Panc1 (cell line): ENCODE measurements around the gene PCDHGB4. TPM values are rescaled to one million over a fixed set of nuclear protein-coding genes. Genes with fewer than 3 reads are reported as not detected.

Experiments
- ATAC-seq: fragments of 200-7000 bp; cut with Tn5 transposase; 2 replicates; pipeline ENCODE4 v1.9.1; 2020; ENCODE audit warnings: mild to moderate bottlenecking, moderate library complexity
- BruUV-seq: library from RNA; stranded (reverse); fragments of 400-500 nt; replicated peaks from 2 replicates; lab custom pipeline; 2021; lab: Mats Ljungman, UMichigan
- CTCF ChIA-PET: fragments of 300-600 bp; sonication (Branson Sonifier 250); formaldehyde crosslinking; loops from one replicate; lab custom pipeline; 2022; ENCODE audit warnings: antibody characterized with exemption; lab: Charles Lee
- POLR2A ChIA-PET: fragments of 300-600 bp; sonication (Branson Sonifier 250); formaldehyde crosslinking; loops from one replicate; lab custom pipeline; 2022; ENCODE audit warnings: antibody characterized with exemption; lab: Charles Lee
- DNase-seq: peaks from one replicate; pipeline ENCODE4 v3.0.0-alpha.2; 2010; ENCODE audit warnings: low read depth, low spot score
- H3K27ac ChIP-seq: 2 replicates; pipeline ENCODE4 v1.5.1; 2011; ENCODE audit warnings: mild to moderate bottlenecking, low read length, inconsistent platforms
- H3K27me3 ChIP-seq: fragments of 200-500 bp; sonication (Bioruptor generic); 2 replicates; pipeline ENCODE4 v1.6.0; 2014; ENCODE audit warnings: low read length, inconsistent platforms; ENCODE audit not compliant: control insufficient read depth, insufficient read depth
- H3K36me3 ChIP-seq: fragments of 200-500 bp; sonication (Bioruptor generic); 2 replicates; pipeline ENCODE4 v1.5.1; 2014; ENCODE audit warnings: inconsistent platforms, mild to moderate bottlenecking, low read length, moderate library complexity; ENCODE audit not compliant: control insufficient read depth, insufficient read depth
- H3K4me1 ChIP-seq: 2 replicates; pipeline ENCODE4 v1.5.1; 2011; ENCODE audit warnings: inconsistent platforms, mild to moderate bottlenecking, low read length, moderate library complexity; ENCODE audit not compliant: control insufficient read depth, insufficient read depth
- H3K4me3 ChIP-seq, 2 experiments: 2 replicates each; pipeline ENCODE4 v1.5.1; 2011 to 2012; ENCODE audit warnings: low read depth in 2 of 2, low read length in 2 of 2, mild to moderate bottlenecking in 2 of 2, inconsistent platforms in 1 of 2, moderate library complexity in 1 of 2
- H3K9me3 ChIP-seq: fragments of 200-500 bp; sonication (Bioruptor generic); 2 replicates; pipeline ENCODE4 v1.5.1; 2014; ENCODE audit warnings: low read depth, mild to moderate bottlenecking, inconsistent platforms, low read length, moderate library complexity; ENCODE audit not compliant: control insufficient read depth, insufficient read depth
- POLR2AphosphoS5 ChIP-seq: IDR thresholded peaks from 2 replicates; pipeline ENCODE4 v1.6.1; 2012; ENCODE audit warnings: mild to moderate bottlenecking, low read depth, low read length, moderate library complexity
- SIN3A ChIP-seq: IDR thresholded peaks from 2 replicates; pipeline ENCODE4 v1.6.1; 2012; ENCODE audit warnings: low read depth, mild to moderate bottlenecking, low read length, moderate library complexity, borderline replicate concordance; ENCODE audit not compliant: insufficient read depth
- in situ Hi-C: cut with HindIII; loops from 2 replicates; pipeline ENCODE4 v1.10.0; 2016; ENCODE audit warnings: low sequenced_read_pairs, low pct_unique_long_range_greater_than_20kb
- intact Hi-C: fragments of 100-400 bp; cut with micrococcal nuclease; formaldehyde crosslinking; loops from one replicate; pipeline ENCODE4 v1.10.0; 2022; ENCODE audit not compliant: unreplicated experiment
- total RNA-seq: library from RNA; stranded (reverse); gene quantifications from one replicate; pipeline ENCODE4 v1.2.1, GENCODE V29; 2021; ENCODE audit not compliant: unreplicated experiment
- TF ChIP-seq, protein P1 (sequence below), 2 experiments: IDR thresholded peaks; 2 replicates each; pipeline ENCODE4 v1.6.1; 2011 to 2012; ENCODE audit warnings: low read depth in 2 of 2, control low read depth in 1 of 2, low read length in 1 of 2, mild to moderate bottlenecking in 1 of 2, moderate library complexity in 1 of 2; ENCODE audit not compliant: insufficient read depth in 1 of 2
- TF ChIP-seq, protein P2 (sequence below): fragments of 450-650 bp; IDR thresholded peaks from 2 replicates; pipeline ENCODE4 v1.5.1; 2017; ENCODE audit warnings: mild to moderate bottlenecking

The PCDHGB4 gene
- total RNA-seq, 1 experiment from 2014 or later = 0.21 TPM

DNA sequence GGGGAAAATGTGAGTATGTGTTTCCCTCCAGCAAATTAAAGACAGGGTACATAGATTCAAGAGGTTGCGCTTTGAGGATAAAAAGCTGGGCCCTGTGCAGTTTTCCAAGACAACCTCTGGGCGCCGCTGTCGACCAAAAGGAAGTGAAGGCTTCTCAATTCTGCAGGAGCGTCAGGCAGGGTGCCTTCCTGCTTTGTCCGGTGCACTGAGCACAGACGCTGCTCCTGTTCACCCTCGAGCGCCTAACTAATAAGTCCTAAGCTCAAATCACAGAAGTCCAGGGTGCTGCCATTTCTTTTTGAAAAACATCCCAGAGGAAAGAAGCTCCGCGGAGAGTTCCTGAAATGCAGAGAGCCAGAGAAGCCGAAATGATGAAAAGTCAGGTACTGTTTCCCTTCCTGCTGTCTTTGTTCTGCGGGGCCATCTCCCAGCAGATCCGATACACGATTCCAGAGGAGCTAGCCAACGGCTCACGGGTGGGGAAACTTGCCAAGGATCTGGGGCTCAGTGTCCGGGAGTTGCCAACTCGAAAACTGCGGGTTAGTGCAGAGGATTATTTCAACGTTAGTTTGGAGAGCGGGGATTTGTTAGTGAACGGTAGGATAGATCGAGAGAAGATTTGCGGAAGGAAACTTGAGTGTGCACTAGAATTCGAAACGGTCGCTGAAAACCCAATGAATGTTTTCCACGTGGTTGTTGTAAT is 37.4 kb upstream of the PCDHGB4 start, which contains the start of gene PCDHGB1:
Gene PCDHGB1, plus strand, starts transcription at position 183 of the 703 bp plus-strand sequence. Its CDS starts 162 bp downstream, at position 345.
- DNase-seq (no peak), ATAC-seq (peak; percentile 97)
- ChIA-PET CTCF (interaction anchor here (0.6 to 1.8 kb wide), 8 partner anchors 14 to 213 kb away, joined by 3 to 10 read pairs (median 4); partner anchors contain the start of genes PCDHB14, PCDHGA10, PCDHGA5 and PCDHGB7), POLR2A (no interaction called here)
- Histone ChIP-seq H3K36me3 (no peaks in the 10 kb centered on the region), H3K4me3 (peak within 1 kb of the TSS; percentile 51 to 68), H3K4me1 (no peaks in the 10 kb centered on the region), H3K9me3 (no peaks in the 10 kb centered on the region), H3K27ac (peak within 1 kb of the TSS; percentile 5; the same call in 1 of the 2 replicates), H3K27me3 (no peaks in the 10 kb centered on the region; the same call in 1 of the 2 replicates)
- BruUV-seq = no TSS peak
- in situ Hi-C loops = loop anchor here (25.0 kb wide), 1 partner anchor 163 kb away; the partner anchor contains the start of genes PCDHB10, PCDHB11, PCDHB16 and PCDHB8
- intact Hi-C loops = loop anchor here (10.0 kb wide), 1 partner anchor 175 kb away; no protein-coding TSS in a partner anchor
- TF ChIP-seq SIN3A = no peak
- TF ChIP-seq, protein P1, sequence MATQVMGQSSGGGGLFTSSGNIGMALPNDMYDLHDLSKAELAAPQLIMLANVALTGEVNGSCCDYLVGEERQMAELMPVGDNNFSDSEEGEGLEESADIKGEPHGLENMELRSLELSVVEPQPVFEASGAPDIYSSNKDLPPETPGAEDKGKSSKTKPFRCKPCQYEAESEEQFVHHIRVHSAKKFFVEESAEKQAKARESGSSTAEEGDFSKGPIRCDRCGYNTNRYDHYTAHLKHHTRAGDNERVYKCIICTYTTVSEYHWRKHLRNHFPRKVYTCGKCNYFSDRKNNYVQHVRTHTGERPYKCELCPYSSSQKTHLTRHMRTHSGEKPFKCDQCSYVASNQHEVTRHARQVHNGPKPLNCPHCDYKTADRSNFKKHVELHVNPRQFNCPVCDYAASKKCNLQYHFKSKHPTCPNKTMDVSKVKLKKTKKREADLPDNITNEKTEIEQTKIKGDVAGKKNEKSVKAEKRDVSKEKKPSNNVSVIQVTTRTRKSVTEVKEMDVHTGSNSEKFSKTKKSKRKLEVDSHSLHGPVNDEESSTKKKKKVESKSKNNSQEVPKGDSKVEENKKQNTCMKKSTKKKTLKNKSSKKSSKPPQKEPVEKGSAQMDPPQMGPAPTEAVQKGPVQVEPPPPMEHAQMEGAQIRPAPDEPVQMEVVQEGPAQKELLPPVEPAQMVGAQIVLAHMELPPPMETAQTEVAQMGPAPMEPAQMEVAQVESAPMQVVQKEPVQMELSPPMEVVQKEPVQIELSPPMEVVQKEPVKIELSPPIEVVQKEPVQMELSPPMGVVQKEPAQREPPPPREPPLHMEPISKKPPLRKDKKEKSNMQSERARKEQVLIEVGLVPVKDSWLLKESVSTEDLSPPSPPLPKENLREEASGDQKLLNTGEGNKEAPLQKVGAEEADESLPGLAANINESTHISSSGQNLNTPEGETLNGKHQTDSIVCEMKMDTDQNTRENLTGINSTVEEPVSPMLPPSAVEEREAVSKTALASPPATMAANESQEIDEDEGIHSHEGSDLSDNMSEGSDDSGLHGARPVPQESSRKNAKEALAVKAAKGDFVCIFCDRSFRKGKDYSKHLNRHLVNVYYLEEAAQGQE (IDR thresholded peaks at IDR 0.05; ENCODE audit: insufficient read depth in 1 of 2, low read depth in 2 of 2, low read length in 1 of 2) = 0 out of 4 replicates have a peak, but pooled peaks of 1 of the 2 experiments have one; percentile 13
- TF ChIP-seq, protein P2, sequence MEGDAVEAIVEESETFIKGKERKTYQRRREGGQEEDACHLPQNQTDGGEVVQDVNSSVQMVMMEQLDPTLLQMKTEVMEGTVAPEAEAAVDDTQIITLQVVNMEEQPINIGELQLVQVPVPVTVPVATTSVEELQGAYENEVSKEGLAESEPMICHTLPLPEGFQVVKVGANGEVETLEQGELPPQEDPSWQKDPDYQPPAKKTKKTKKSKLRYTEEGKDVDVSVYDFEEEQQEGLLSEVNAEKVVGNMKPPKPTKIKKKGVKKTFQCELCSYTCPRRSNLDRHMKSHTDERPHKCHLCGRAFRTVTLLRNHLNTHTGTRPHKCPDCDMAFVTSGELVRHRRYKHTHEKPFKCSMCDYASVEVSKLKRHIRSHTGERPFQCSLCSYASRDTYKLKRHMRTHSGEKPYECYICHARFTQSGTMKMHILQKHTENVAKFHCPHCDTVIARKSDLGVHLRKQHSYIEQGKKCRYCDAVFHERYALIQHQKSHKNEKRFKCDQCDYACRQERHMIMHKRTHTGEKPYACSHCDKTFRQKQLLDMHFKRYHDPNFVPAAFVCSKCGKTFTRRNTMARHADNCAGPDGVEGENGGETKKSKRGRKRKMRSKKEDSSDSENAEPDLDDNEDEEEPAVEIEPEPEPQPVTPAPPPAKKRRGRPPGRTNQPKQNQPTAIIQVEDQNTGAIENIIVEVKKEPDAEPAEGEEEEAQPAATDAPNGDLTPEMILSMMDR = peak; percentile 81

DNA sequence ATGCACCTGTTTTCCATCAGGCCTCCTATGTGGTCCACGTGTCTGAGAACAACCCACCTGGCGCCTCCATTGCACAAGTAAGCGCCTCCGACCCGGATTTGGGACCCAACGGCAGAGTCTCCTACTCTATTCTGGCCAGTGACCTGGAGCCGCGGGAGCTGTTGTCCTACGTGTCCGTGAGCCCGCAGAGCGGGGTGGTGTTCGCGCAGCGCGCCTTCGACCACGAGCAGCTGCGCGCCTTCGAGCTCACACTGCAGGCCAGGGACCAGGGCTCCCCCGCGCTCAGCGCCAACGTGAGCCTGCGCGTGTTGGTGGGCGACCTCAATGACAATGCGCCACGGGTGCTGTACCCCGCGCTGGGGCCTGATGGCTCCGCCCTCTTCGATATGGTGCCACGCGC is 35.9 kb upstream of the PCDHGB4 start:
- no TSS peak for BruUV-seq
- no peak for DNase-seq
- TF ChIP-seq POLR2AphosphoS5 (no peak), SIN3A (no peak)
- intact Hi-C loops (loop anchor here (10.0 kb wide), 1 partner anchor 173 kb away; no protein-coding TSS in a partner anchor), in situ Hi-C loops (no loop called here)
- H3K4me3 ChIP-seq = no peak overlapping the region
- H3K4me1 ChIP-seq = no peaks in the 10 kb centered on the region
- POLR2A ChIA-PET = no interaction called here
- no peaks in the 10 kb centered on the region for H3K36me3 ChIP-seq
- no peak overlapping the region for H3K27ac ChIP-seq
- no peaks in the 10 kb centered on the region; the same call in 1 of the 2 replicates for H3K27me3 ChIP-seq
- CTCF ChIA-PET = no interaction called here
- H3K9me3 ChIP-seq = no peaks in the 10 kb centered on the region
- no peak for ATAC-seq
